Trophoblast cell (in vitro differentiated cells and primary cell): ENCODE results near the gene TUBA8.
A peak's percentile ranks its signal among the peaks of the same experiment; 100 is the strongest.

Experiments used
- DNase-seq, 2 donors: peaks; one replicate each; pipeline ENCODE4 v3.0.0-alpha.2; 2016
- H2AFZ ChIP-seq: 2 replicates; pipeline ENCODE4 v1.6.1; 2013; ENCODE audit warnings: low read length, moderate library complexity, mild to moderate bottlenecking; ENCODE audit not compliant: insufficient read depth, poor library complexity
- H2AK5ac ChIP-seq: 2 replicates; pipeline ENCODE4 v1.6.1; 2013; ENCODE audit warnings: mild to moderate bottlenecking, low read length
- H2BK120ac ChIP-seq: 2 replicates; pipeline ENCODE4 v1.6.1; 2013; ENCODE audit warnings: low read length, mild to moderate bottlenecking, moderate library complexity; ENCODE audit not compliant: insufficient read depth, poor library complexity
- H2BK12ac ChIP-seq: 2 replicates; pipeline ENCODE4 v1.6.1; 2013; ENCODE audit warnings: mild to moderate bottlenecking, low read length, moderate library complexity
- H2BK5ac ChIP-seq: 2 replicates; pipeline ENCODE4 v1.6.1; 2013; ENCODE audit warnings: low read length, low read depth, moderate library complexity, mild to moderate bottlenecking; ENCODE audit not compliant: poor library complexity
- H3K14ac ChIP-seq: 2 replicates; pipeline ENCODE4 v1.6.1; 2013; ENCODE audit warnings: mild to moderate bottlenecking, low read length
- H3K18ac ChIP-seq: 2 replicates; pipeline ENCODE4 v1.6.1; 2013; ENCODE audit warnings: mild to moderate bottlenecking, low read length
- H3K23ac ChIP-seq: 2 replicates; pipeline ENCODE4 v1.6.1; 2013; ENCODE audit warnings: low read length
- H3K27ac ChIP-seq: 2 replicates; pipeline ENCODE4 v1.5.1; 2013; ENCODE audit warnings: low read depth, mild to moderate bottlenecking, inconsistent platforms, low read length, moderate library complexity
- H3K27me3 ChIP-seq: 2 replicates; pipeline ENCODE4 v1.6.1; 2013; ENCODE audit warnings: inconsistent platforms, mild to moderate bottlenecking, low read length, moderate library complexity; ENCODE audit not compliant: insufficient read depth
- H3K36me3 ChIP-seq, 2 experiments: 1 replicate in 1 of 2; 2 replicates in 1 of 2; pipeline ENCODE4 v1.6.1; 2013; ENCODE audit warnings: low read length in 2 of 2, mild to moderate bottlenecking in 2 of 2, moderate library complexity in 1 of 2; ENCODE audit not compliant: insufficient read depth in 2 of 2, control insufficient read depth in 1 of 2
- H3K4ac ChIP-seq: 2 replicates; pipeline ENCODE4 v1.6.1; 2013; ENCODE audit warnings: low read depth, mild to moderate bottlenecking, low read length, moderate library complexity
- H3K4me1 ChIP-seq, 2 experiments: 1 replicate in 1 of 2; 2 replicates in 1 of 2; pipeline ENCODE4 v1.6.1; 2013; ENCODE audit warnings: low read length in 2 of 2, mild to moderate bottlenecking in 2 of 2, moderate library complexity in 1 of 2; ENCODE audit not compliant: insufficient read depth in 2 of 2, control insufficient read depth in 1 of 2
- H3K4me2 ChIP-seq: 2 replicates; pipeline ENCODE4 v1.6.1; 2013; ENCODE audit warnings: inconsistent platforms, mild to moderate bottlenecking, low read length, moderate library complexity
- H3K4me3 ChIP-seq: 2 replicates; pipeline ENCODE4 v1.5.1; 2013; ENCODE audit warnings: mild to moderate bottlenecking, low read depth, low read length, inconsistent platforms
- H3K79me1 ChIP-seq: one replicate; pipeline ENCODE4 v1.6.1; 2013; ENCODE audit warnings: low read length
- H3K79me2 ChIP-seq: 2 replicates; pipeline ENCODE4 v1.6.1; 2013; ENCODE audit warnings: low read length, mild to moderate bottlenecking; ENCODE audit not compliant: control insufficient read depth, insufficient read depth, poor library complexity
- H3K9ac ChIP-seq: 2 replicates; pipeline ENCODE4 v1.6.1; 2013; ENCODE audit warnings: mild to moderate bottlenecking, low read length
- H3K9me3 ChIP-seq: 2 replicates; pipeline ENCODE4 v1.6.1; 2013; ENCODE audit warnings: low read depth, mild to moderate bottlenecking, control low read depth, inconsistent platforms, low read length; ENCODE audit not compliant: insufficient read depth
- H4K12ac ChIP-seq: 2 replicates; pipeline ENCODE4 v1.6.1; 2013; ENCODE audit warnings: low read depth, mild to moderate bottlenecking, low read length, moderate library complexity
- H4K8ac ChIP-seq: 2 replicates; pipeline ENCODE4 v1.6.1; 2013; ENCODE audit warnings: low read depth, mild to moderate bottlenecking, low read length, moderate library complexity
- H4K91ac ChIP-seq: one replicate; pipeline ENCODE4 v1.6.1; 2013; ENCODE audit warnings: low read depth, mild to moderate bottlenecking, low read length, moderate library complexity
- WGBS: extraction: QIAGEN DNeasy Blood & Tissue Kit; methylation state at CpG from one replicate; pipeline ENCODE4 v1.1.7; 2013; ENCODE audit warnings: missing lambda C conversion rate; ENCODE audit not compliant: insufficient read length, insufficient coverage; ENCODE audit errors: extremely low coverage; 5-methylcytosine and 5-hydroxymethylcytosine counted together

The TUBA8 gene

DNA sequence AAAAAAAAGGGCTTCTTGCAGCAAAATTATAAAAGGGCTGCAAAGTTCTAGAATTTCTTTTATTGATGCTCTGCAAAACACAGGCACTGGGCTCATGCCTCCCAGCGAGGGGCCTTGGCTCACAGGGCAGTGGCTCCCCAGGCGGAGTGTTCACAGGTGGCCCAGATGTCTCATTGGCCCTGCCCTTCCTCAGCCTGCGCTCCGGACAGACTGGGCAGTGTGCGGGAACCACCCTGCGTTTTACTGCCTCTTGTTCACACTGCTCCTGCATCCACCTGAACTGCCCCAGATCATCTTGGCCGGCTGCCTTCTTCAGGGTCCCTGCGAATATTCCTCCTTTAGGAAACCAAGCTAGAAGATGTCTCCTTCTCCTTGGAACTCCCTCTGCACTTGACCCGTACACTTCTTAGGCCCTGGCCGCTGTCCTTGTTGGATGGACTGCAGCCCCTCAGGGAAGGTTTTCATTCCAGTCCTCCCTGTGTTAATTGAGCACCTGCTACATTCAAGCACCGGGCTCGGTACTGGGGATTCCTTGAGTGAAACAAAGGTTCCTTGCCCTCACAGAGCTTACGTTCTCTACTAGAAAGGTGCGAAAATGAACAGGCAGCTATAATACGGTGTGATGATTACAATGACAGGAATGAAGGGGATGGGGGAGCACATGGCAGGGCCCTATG lies 4.5 kb downstream of the TUBA8 start:
- no CpG with 5 or more reads among the region's 15 CpGs for whole genome bisulfite sequencing
- Histone ChIP-seq H3K4ac (no peak overlapping the region), H4K8ac (no peak overlapping the region), H3K9me3 (no peaks in the 10 kb centered on the region), H2BK5ac (no peak overlapping the region), H3K27me3 (peaks cover 18% of the 10 kb centered on the region), H3K36me3 (no peaks in the 10 kb centered on the region), H4K91ac (no peak overlapping the region), H3K9ac (no peak overlapping the region), H3K79me1 (no peaks in the 10 kb centered on the region), H3K4me3 (no peak overlapping the region), H2BK12ac (no peak overlapping the region), H3K18ac (no peak overlapping the region), H2BK120ac (no peak overlapping the region), H2AFZ (no peak overlapping the region), H3K4me2 (no peak overlapping the region), H4K12ac (no peak overlapping the region), H3K23ac (no peak overlapping the region), H3K79me2 (no peaks in the 10 kb centered on the region), H3K27ac (no peak overlapping the region), H3K14ac (no peak overlapping the region), H2AK5ac (no peak overlapping the region), H3K4me1 (peaks cover 3 to 8% of the 10 kb centered on the region in 2 experiments)
- no peak for DNase-seq

DNA sequence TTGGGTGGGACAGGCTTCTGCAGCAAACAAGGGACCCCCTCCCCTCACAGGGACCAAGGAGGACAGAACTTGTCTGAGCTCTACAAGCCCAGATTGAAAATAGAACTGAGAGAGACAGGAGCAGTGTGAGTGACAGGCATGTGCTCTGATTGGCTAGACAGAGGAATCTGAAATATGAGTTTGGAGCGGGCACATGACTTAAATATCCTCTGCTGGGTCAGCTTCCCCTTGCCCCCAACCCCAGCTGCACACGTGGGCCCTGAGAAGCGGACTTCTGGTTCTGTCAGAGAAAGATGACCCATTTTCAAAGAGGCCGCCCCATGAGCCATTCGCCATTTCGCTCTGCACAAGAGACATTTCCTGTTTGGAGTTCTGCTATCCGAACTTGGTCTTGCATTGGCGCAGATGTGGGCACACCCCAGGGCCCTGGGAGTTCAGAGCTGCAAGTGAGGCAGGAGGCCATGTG lies 5.3 kb downstream of the TUBA8 start:
- H2BK12ac ChIP-seq: no peak overlapping the region
- H3K9me3 ChIP-seq: no peaks in the 10 kb centered on the region
- H3K4me2 ChIP-seq: no peak overlapping the region

DNA sequence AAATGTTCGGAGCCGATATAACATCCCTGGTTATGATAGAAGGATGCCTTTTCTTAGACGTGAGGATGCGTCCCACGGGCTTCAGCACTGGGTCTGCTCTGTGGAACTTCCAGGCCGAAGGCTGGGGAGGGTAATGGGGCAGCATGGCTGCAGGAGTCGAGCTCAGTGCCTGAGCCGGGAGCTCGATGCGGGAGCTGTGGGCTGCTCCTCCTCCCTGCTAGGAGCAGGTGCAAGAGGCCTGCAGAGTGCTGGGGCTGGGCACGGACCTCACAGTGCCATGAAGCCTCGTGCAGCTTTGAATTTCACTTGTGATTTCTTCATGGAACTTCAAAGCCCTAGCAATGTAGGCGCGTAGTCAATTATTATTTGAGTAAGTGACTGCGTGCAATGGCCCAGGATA lies 6.0 kb downstream of the TUBA8 start:
- H3K9ac ChIP-seq: no peak overlapping the region
- no peaks in the 10 kb centered on the region for H3K9me3 ChIP-seq
- no peak overlapping the region for H3K4me2 ChIP-seq
- no peak overlapping the region for H3K27ac ChIP-seq
- H3K4ac ChIP-seq: no peak overlapping the region
- H3K4me3 ChIP-seq: no peak overlapping the region
- no peaks in the 10 kb centered on the region for H3K36me3 ChIP-seq
- WGBS: no CpG with 5 or more reads among the region's 15 CpGs
- no peak overlapping the region for H2BK12ac ChIP-seq
- H2BK120ac ChIP-seq: no peak overlapping the region
- H3K79me2 ChIP-seq: no peaks in the 10 kb centered on the region
- no peaks in the 10 kb centered on the region for H3K4me1 ChIP-seq
- no peak overlapping the region for H4K8ac ChIP-seq
- no peak overlapping the region for H3K14ac ChIP-seq
- no peak overlapping the region for H2BK5ac ChIP-seq
- no peak overlapping the region for H2AFZ ChIP-seq
- H2AK5ac ChIP-seq: no peak overlapping the region
- H4K91ac ChIP-seq: no peak overlapping the region
- H3K79me1 ChIP-seq: no peaks in the 10 kb centered on the region
- peaks cover 3% of the 10 kb centered on the region for H3K27me3 ChIP-seq
- H4K12ac ChIP-seq: no peak overlapping the region
- peak in 1 of 2 donors; percentile 9 for DNase-seq
- no peak overlapping the region for H3K18ac ChIP-seq
- no peak overlapping the region for H3K23ac ChIP-seq

More for the DNA sequence above, 5.3 kb downstream of the TUBA8 start:
- Histone ChIP-seq H4K8ac (no peak overlapping the region), H3K9ac (no peak overlapping the region), H2AK5ac (no peak overlapping the region), H3K27ac (no peak overlapping the region), H3K14ac (no peak overlapping the region), H2BK120ac (no peak overlapping the region), H4K91ac (no peak overlapping the region), H3K36me3 (no peaks in the 10 kb centered on the region), H3K18ac (no peak overlapping the region), H3K4ac (no peak overlapping the region), H3K23ac (no peak overlapping the region), H4K12ac (no peak overlapping the region), H2BK5ac (no peak overlapping the region), H3K4me3 (no peak overlapping the region), H3K4me1 (peaks cover 0 to under 1% of the 10 kb centered on the region in 2 experiments), H3K27me3 (peaks cover 10% of the 10 kb centered on the region), H3K79me1 (no peaks in the 10 kb centered on the region), H2AFZ (no peak overlapping the region), H3K79me2 (no peaks in the 10 kb centered on the region)
- DNase-seq: no peak
- no CpG with 5 or more reads among the region's 8 CpGs for WGBS

DNA sequence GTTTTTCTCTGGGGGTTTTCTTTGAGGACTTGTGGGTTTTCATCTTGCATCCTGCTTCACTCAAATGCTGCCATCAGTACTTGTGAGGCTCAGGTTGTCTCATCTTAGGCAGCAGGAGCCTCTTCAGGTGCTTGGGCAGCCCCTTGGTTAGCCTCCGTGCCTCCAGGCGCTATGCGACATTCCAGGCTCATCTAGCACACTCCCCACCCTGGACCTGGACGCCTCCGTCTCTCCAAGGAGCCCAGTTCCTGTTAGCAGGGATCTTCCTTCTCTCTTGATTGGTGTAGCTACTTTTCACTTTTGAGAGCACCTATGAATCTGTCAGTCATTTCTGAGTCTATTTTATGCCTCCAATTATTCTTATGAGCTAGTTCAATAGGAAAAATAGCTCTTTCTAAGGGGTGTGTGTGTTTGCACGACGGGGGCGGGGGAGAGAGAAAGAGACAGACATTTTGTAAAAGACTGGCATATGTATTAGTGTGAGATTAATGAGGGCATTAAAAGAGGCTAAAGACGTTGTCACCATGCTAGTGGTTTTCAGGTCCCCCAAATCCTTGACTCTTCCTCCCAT lies 7.8 kb downstream of the TUBA8 start:
- Histone ChIP-seq H3K4ac (no peak overlapping the region), H4K91ac (no peak overlapping the region), H3K4me2 (no peak overlapping the region), H3K9me3 (no peaks in the 10 kb centered on the region), H2BK5ac (no peak overlapping the region), H3K79me2 (no peaks in the 10 kb centered on the region), H3K4me3 (no peak overlapping the region), H2BK120ac (no peak overlapping the region), H3K14ac (no peak overlapping the region), H3K18ac (no peak overlapping the region), H3K36me3 (no peaks in the 10 kb centered on the region), H2BK12ac (no peak overlapping the region), H3K79me1 (no peaks in the 10 kb centered on the region), H2AFZ (no peak overlapping the region), H4K12ac (no peak overlapping the region), H3K23ac (no peak overlapping the region), H4K8ac (no peak overlapping the region), H3K9ac (no peak overlapping the region), H2AK5ac (no peak overlapping the region), H3K4me1 (no peaks in the 10 kb centered on the region), H3K27ac (no peak overlapping the region), H3K27me3 (no peaks in the 10 kb centered on the region)
- no peak for DNase-seq
- no CpG with 5 or more reads among the region's 9 CpGs for WGBS
